Tibial nerve (tissue), 4 donors: Measurements from ENCODE around the gene TUSC2.

Experiments
- CTCF ChIP-seq, 5 experiments: fragments of 200-600 bp in 3 of 5; fragments of 450-650 bp in 2 of 5; sonication (generic) in 3 of 5; IDR thresholded peaks; one replicate each; pipeline ENCODE4 v1.5.1; 2016 to 2019; ENCODE audit warnings: antibody characterized with exemption in 5 of 5, mild to moderate bottlenecking in 3 of 5, moderate library complexity in 2 of 5
- EP300 ChIP-seq, 2 donors: sonication (generic); formaldehyde crosslinking; IDR thresholded peaks; one replicate each; pipeline ENCODE4 v1.6.1; 2017; ENCODE audit warnings: antibody characterized with exemption in 2 of 2, mild to moderate bottlenecking in 1 of 2
- POLR2A ChIP-seq, 2 donors: fragments of 450-650 bp; IDR thresholded peaks; one replicate each; pipeline ENCODE4 v1.6.1; 2017; ENCODE audit warnings: antibody characterized with exemption in 2 of 2, mild to moderate bottlenecking in 2 of 2, moderate library complexity in 2 of 2

- TF ChIP-seq CTCF (IDR thresholded peaks at IDR 0.05) (no peak), POLR2A (IDR thresholded peaks at IDR 0.05) (no peak), EP300 (IDR thresholded peaks at IDR 0.05) (no peak)
These were observed 39.5 kb downstream of the TUSC2 start for GRCh38 chr3:50288387-50289007.
